Caki2 (cell line): Measurements from ENCODE around the gene PARD6G. TPM values are rescaled to one million over a fixed set of nuclear protein-coding genes. Genes with fewer than 3 reads are reported as not detected.

Source experiments
- DNase-seq: peaks from one replicate; pipeline ENCODE4 v3.0.0-alpha.2; 2015; ENCODE audit warnings: low read depth
- in situ Hi-C: cut with HindIII; loops from 2 replicates; pipeline ENCODE4 v1.10.0; 2016; ENCODE audit warnings: low sequenced_read_pairs, low pct_unique_long_range_greater_than_20kb, mixed read lengths
- total RNA-seq: library from RNA; depleted of rRNA; stranded (reverse); fragments of >200 nt; shearing (Covaris generic); gene quantifications from 2 replicates; pipeline ENCODE4 v1.2.3, GENCODE V29; 2014; ENCODE audit warnings: low replicate concordance

The PARD6G gene
- total RNA-seq, 1 experiment from 2014 or later: 1.3 TPM

DNA sequence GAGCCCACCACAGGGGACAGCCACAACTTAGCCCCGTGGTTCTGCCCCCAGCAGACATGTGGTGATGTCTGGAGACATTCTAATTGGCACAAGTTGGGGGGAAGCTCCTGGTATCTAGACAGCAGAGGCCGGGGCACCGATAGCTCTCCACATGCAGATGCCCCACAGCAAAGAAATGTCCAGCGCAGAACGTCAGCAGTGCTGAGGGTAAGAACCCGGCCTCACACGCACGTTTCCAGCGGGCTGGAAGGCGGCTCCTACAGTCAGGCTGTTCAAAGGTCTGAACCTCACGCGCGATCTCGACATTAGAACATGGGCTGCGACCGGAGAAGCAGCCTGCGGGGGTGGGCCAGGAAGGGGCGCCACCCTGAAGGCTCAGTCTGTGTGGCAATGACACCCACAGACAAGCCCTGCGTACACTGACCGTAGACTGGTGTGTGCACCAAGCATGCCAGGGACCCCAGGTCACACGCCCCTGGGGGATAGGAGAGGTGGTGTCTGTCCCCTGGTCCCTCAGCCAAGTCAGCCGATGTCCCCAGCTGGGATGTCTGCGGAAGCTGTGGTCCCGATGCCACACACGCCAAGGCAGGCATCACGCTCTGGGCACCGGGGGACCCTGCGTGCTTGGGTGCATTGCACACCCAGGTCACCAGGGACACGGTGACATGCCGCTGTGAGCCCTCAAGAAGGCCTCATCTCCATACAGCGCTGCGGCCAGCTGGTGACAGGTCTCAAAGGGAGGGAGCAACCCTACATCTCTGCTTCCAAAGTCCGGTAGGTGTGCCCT, 66.3 kb downstream of the PARD6G start:
- in situ Hi-C loops: no loop called here
- DNase-seq: no peak

GRCh38 chr18:80179857-80180558, 67.3 kb downstream of the PARD6G start:
- no peak for DNase-seq
- in situ Hi-C loops: no loop called here

GRCh38 chr18:80178935-80179818, 68.1 kb downstream of the PARD6G start:
- in situ Hi-C loops: no loop called here
- no peak for DNase-seq

- in situ Hi-C loops: no loop called here
- no peak for DNase-seq
These were observed 70.2 kb downstream of the PARD6G start for GRCh38 chr18:80177128-80177527.

GRCh38 chr18:80176334-80177073, 70.8 kb downstream of the PARD6G start:
- in situ Hi-C loops: no loop called here
- no peak for DNase-seq

- in situ Hi-C loops: no loop called here
- no peak for DNase-seq
These were observed 71.7 kb downstream of the PARD6G start for GRCh38 chr18:80175451-80176204.

DNA sequence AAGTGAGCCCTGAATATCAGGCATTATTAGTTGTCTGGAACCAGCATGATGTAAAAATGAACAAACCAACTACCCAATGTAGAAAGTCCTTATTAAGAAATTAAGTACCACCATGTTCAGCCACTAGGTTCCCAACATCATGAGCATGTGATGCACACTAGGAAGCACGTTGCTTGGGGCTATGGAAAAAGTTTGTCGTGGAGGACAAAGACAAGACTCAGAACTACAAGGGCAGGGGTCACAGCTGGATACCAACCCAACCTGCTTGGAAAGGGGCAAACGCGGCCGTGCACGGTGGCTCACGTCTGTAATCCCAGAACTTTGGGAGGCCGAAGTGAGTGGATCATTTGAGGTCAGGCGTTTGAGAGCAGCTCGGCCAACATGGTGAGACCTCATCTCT, 74.3 kb downstream of the PARD6G start:
- in situ Hi-C loops: no loop called here
- DNase-seq: no peak

- in situ Hi-C loops: no loop called here
- no peak for DNase-seq
These were observed 75.3 kb downstream of the PARD6G start for GRCh38 chr18:80172056-80172455.

- in situ Hi-C loops: no loop called here
- DNase-seq: no peak
These were observed 76.1 kb downstream of the PARD6G start for GRCh38 chr18:80171054-80171872.

DNA sequence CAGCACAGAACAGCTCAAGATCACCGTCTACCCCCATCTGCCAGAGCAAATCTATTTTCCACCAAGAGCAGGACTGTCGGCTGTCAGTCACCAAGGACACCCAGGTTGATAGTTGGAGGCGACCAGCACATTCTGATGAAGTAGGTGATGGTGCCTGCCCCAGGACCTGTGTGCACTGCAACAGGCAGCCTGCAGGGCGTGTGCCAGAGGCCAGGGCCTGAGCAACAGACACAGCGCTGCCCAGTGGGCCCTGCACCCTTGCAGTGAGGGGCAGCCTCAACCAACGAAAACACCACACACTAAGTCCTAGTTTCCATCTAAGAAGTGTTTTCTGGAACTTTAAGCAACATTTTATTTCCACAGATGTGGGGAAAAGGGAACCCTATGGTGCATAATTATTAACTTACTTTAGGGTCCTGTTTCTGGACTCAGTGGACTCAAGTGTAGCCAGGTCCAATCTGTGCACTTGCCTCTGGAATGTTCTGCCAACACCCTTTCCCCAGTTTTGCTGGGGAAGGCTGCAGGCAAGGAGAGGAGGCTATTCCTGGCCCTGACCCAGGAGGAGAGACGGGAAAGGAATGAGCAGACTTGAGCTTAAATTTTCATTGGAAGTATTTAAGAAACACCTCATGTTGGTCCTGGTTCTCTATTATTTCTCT, 76.8 kb downstream of the PARD6G start:
- DNase-seq: no peak

GRCh38 chr18:80169607-80170006, 77.7 kb downstream of the PARD6G start:
- DNase-seq: no peak
- in situ Hi-C loops: no loop called here

More for the DNA sequence above, 76.8 kb downstream of the PARD6G start:
- in situ Hi-C loops: no loop called here

DNA sequence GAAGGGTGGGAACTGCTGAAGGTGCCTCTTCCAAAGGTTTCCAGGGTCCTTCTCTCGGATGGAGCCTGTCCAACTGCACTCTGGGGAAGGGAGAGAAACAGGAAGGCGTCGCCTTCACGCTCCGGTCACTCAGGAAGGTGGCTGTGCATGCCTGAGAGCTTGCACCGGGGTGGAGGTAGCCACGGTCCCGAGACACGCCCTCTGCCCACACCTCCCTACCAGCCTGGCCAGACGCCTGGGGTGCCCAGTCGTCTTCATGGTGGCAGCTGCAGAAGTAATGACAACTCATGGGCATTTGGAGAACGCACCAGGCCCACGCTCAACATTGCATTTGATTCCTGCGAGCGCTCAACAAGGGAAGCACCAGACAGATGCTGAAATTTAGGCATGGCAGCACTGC, 78.3 kb downstream of the PARD6G start:
- DNase-seq: no peak
- in situ Hi-C loops: no loop called here

GRCh38 chr18:80168346-80168745, 79.0 kb downstream of the PARD6G start:
- in situ Hi-C loops: no loop called here
- DNase-seq: no peak

DNA sequence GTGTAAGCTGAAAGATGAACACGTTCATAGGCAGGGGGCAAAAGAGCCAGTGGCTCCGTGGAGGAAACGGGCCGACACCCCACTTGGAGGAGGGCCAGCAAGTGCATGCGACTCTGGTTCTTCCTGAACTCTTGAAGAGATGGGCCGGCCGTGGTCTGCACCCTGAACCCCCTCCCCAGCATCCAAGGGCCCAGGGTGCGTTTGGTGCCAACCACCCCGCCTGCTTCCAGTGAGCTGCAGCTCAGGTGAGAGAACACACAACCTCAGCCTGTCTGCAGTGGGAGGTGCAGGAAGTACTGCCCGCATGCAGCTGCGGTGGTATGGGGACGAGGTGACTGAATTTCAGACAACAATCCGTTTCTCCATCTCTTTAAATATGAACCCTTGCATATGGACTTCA, 79.4 kb downstream of the PARD6G start:
- in situ Hi-C loops: no loop called here
- no peak for DNase-seq

DNA sequence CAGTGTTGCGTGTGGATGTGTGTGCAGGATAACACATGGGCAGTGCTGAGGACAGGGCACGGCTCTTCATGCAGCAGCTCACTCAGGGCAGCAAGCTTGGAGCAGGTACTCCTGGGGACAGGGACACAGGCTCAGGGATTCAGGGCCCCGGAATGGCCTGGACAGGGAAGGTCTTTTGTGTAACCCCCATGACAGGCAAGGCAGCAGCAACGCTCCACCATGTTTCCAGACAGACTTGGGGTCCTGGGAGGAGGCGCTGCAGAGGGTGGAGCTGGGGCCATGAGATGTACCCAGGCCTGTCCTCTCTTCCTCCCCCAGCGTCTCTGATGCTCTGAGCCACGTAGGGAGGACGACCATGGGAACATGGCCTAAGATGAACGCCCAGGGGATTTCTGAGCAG, 80.0 kb downstream of the PARD6G start:
- DNase-seq: no peak
- in situ Hi-C loops: no loop called here

DNA sequence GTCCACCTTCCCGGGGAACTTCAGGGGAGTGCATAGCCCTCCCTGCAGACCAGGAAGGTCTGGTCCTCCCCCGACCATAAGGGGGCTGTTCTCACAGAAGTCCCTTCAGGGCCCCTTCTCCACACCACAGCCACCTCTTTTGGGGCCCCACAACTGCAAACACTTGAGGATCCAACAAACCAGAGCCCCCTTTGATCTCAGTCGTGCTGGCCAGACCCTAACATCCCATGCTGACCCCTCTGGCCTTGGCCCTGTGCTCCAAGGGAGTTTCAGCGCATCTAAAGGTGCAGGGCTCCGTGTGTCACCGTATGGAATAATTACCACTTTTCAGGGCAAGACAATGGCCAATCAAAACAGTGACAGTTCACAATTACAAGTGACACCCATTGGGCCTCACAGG, 80.6 kb downstream of the PARD6G start:
- DNase-seq: no peak
- in situ Hi-C loops: no loop called here
